NT2/D1 (cell line): ENCODE measurements around the gene NFKBIE.

ENCODE experiments used
- SUZ12 ChIP-seq: IDR thresholded peaks from 2 replicates; pipeline ENCODE4 v1.6.1; 2011; ENCODE audit not compliant: insufficient read length, insufficient read depth; ENCODE audit errors: extremely low read depth
- YY1 ChIP-seq: IDR thresholded peaks from 2 replicates; pipeline ENCODE4 v1.6.1; 2011; ENCODE audit not compliant: insufficient read length, insufficient read depth
- ZNF274 ChIP-seq: IDR thresholded peaks from 2 replicates; pipeline ENCODE4 v1.6.1; 2011; ENCODE audit warnings: mild to moderate bottlenecking, low read depth, low read length

GRCh38 chr6:44307217-44307616, 41.9 kb upstream of the NFKBIE start:
- no peak for TF ChIP-seq YY1
- TF ChIP-seq SUZ12: no peak
- TF ChIP-seq ZNF274: no peak
